GM19025 (cell line): Measurements from ENCODE around the gene NUDT19.
"Not testable (repeated sequence)": the region's sequence is repeated elsewhere in the genome, so short reads cannot be mapped to it uniquely, and the experiment has no call there.

ENCODE experiments used
- ATAC-seq: cut with Tn5 transposase; IDR thresholded peaks from one replicate; pipeline ENCODE4 v1.9.1; 2021; ENCODE audit warnings: mild to moderate bottlenecking, low read depth, moderate library complexity; ENCODE audit not compliant: unreplicated experiment

Gene NUDT19

GRCh38 chr19:32704006-32704405 lies 12.4 kb downstream of the NUDT19 start:
- not testable (repeated sequence) for ATAC-seq

- ATAC-seq: no peak
Observed at GRCh38 chr19:32708457-32708856, 16.8 kb downstream of the NUDT19 start.

- ATAC-seq: no peak
Observed at GRCh38 chr19:32709032-32709431, 17.4 kb downstream of the NUDT19 start.

- no peak for ATAC-seq
Observed at GRCh38 chr19:32711747-32712146, 20.1 kb downstream of the NUDT19 start.

- ATAC-seq: not testable (repeated sequence)
Observed at GRCh38 chr19:32716203-32716602, 24.6 kb downstream of the NUDT19 start.

GRCh38 chr19:32717496-32717895 lies 25.9 kb downstream of the NUDT19 start:
- ATAC-seq: no peak

GRCh38 chr19:32718286-32718685 lies 26.7 kb downstream of the NUDT19 start:
- no peak for ATAC-seq

- no peak for ATAC-seq
Observed at GRCh38 chr19:32719611-32720059, 28.0 kb downstream of the NUDT19 start, which contains the start of gene TDRD12. Gene TDRD12 (plus strand): TSS chr19:32719767. CDS start chr19:32720073, 306 bp downstream.

GRCh38 chr19:32720216-32720935 lies 28.8 kb downstream of the NUDT19 start:
- no peak for ATAC-seq

GRCh38 chr19:32720936-32721250 lies 29.3 kb downstream of the NUDT19 start:
- ATAC-seq: no peak

- no peak for ATAC-seq
Observed at GRCh38 chr19:32735936-32736335, 44.3 kb downstream of the NUDT19 start.

- no peak for ATAC-seq
Observed at GRCh38 chr19:32743021-32743420, 51.4 kb downstream of the NUDT19 start.

- ATAC-seq: no peak
Observed at GRCh38 chr19:32743447-32743846, 51.8 kb downstream of the NUDT19 start.

- ATAC-seq: no peak
Observed at GRCh38 chr19:32744555-32745325, 53.1 kb downstream of the NUDT19 start.

- not testable (repeated sequence) for ATAC-seq
Observed at GRCh38 chr19:32745594-32746251, 54.1 kb downstream of the NUDT19 start.

GRCh38 chr19:32746631-32747196 lies 55.1 kb downstream of the NUDT19 start:
- not testable (repeated sequence) for ATAC-seq

- no peak for ATAC-seq
Observed at GRCh38 chr19:32748497-32748896, 56.9 kb downstream of the NUDT19 start.

GRCh38 chr19:32748948-32749347 lies 57.3 kb downstream of the NUDT19 start:
- ATAC-seq: no peak

- ATAC-seq: no peak
Observed at GRCh38 chr19:32749361-32749760, 57.7 kb downstream of the NUDT19 start.

GRCh38 chr19:32750441-32751055 lies 58.9 kb downstream of the NUDT19 start:
- ATAC-seq: no peak

GRCh38 chr19:32751066-32751465 lies 59.4 kb downstream of the NUDT19 start:
- no peak for ATAC-seq
